GM21515 (cell line): ENCODE results near the gene SALL3.

ENCODE experiments used
- ATAC-seq: cut with Tn5 transposase; IDR thresholded peaks from one replicate; pipeline ENCODE4 v1.9.1; 2021; ENCODE audit not compliant: unreplicated experiment

SALL3 gene

DNA sequence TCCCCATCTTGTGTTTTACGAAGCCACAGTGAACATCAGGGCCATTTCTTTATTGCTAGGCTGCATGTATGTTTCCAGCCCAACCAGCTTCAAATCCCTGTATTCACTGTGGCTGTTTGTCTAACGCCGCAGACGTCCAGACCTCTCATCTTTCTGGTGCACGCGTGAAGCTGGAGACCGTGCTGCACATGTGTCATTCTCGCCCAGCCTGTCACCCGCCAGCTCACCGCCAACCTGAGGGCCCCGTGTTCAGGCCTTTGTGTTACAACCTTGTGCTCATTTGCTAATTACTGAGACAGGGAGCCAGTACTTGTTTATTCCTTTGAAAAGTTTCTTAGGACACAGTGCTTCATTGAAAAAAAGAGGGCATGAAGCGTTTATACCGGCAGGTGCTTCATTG lies 21.4 kb downstream of the SALL3 start:
- no peak for ATAC-seq

DNA sequence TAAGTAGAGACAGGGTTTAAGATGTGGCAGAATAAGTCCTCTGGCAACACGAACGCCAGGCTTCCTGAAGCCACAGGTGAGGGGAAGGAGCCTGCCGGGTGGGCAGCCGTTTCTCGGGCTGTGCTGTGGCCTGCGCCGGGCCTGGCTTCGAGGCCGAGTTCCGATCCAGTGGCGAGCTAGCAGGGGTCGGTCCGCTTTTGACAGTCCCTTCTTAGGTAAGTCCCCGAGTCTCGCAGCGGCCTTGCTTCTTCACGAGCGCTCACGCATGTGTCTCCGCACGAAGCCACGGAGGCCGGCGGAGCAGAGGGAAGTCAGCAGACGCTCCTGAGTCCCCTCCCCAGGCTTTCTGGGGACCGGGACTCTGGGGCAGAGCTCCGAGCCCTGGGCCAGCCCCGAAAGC lies 26.0 kb downstream of the SALL3 start:
- no peak for ATAC-seq

DNA sequence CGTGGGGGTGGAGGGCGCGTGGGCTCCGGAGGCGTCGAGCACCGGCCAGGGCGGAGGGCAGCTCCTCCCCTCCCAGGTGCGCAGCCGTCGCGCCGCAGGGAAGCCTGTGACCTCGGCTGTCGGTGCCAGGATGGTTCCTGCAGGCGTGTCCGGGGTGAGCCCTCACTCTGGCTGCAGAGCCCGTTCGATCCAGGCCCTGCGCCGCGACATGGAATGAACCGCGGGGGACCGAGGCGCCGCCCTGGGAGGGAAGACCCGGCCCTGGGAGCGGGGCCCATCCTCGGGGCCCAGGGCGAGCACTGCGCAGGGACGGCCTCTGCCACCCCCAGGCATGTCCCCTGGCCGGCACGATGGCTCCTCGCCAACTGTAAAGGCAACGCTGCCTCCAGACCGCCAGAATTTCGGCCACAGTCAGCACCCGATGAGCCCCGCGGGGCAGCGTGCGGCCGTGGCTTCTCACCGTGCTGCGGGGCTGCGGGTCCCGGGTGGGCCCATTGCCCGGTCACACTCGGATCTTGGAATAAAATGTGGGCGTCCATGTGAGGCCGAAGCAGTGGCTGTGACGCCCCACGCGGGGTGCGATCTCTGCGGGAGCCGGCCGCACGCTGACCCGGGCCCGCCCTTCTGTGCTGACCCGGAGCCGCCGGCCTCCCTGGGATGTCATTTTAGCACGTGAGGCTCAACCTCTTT lies 26.6 kb downstream of the SALL3 start:
- ATAC-seq, result no peak

DNA sequence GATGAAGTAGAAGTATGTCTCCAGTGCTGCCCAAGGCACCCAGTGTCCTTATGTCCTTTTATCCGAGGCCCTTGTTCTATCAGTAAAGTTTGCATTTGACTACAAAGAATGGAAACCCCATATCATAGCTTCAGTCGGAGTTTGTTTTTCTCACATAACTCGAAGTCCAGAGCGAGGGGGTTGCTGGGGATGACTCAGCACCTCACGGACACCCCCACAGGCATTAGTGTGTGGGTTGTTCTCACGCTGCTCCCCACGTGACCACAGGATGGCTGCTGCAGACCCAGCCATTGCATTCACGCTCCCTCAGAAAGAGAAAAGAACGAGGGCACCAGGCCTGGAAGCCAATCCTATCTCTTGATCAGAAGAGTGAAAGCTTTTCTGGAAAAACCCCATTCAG lies 27.8 kb downstream of the SALL3 start:
- no peak for ATAC-seq

DNA sequence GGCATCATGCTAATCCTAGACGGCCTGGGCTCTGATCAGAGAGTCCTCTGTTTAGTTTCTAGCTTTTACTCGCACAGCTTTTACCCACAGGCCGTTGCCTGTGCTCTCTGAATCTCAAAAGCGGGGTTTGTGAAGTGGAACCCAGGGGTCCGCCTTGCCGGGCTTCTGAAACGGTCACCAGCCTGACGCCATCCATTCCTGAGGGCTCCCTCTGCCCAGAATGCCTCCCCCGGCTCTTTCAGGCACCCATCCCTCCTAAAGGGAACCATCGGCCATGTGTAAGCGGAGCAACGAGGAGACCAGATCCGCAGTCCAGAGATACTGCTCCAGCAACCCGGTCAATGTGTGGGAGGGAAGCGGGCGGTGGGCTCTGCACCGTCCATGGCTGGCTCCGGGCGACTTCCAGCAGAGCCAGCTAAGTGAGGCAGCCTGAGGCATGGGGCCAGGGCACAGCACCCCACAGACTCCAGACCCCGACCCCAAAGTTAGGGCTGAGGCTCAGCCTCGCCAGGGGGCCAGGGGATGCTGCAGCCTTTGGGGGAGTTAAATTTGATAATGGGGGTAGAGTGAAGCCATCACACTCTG lies 28.8 kb downstream of the SALL3 start:
- ATAC-seq, result no peak

DNA sequence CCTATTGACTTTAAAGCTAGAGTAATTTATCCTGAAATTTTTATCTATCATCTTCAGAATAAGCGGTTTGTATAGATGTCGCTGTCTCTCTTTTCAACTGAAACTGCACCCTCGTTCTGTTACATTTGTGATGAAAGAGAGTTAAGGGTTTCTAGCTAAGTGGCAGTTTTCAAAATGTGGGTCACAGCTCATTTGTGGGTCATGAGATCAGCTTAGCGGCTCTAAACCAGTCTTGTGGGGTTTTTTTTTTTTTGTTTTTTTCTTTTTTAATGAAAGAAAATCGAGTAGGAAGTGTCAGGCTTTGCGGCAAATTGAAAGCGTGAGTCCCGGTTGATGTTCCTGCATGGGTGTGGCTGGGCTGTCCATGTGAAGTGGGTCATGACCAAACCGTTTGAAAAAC lies 31.2 kb downstream of the SALL3 start:
- ATAC-seq, result no peak

DNA sequence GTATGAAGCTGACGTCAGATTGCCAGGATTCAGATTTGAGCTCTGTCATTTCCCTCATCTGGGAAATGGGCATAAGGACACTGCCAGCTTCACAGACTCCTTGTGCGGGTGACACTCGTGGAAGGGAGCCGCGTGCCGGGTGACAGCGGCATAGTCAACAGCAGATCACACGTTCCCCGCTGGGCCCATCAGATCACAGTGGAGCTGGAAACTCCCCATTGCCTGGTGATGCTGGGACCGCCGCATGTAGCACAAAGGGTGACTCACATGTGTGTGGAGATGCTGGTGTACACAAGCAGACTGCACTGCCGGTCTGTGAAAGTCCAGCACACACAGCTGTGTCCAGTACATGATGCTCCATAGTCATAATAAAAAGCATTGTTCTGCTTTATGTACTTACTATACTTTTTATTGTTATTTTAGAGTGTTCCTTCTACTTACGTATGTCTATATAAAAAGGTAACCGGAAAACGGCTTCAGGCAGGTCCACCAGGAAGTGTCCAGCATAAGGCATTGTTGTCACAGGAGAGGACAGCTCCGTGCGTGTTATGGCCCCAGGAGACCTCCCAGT lies 31.8 kb downstream of the SALL3 start:
- no peak for ATAC-seq

DNA sequence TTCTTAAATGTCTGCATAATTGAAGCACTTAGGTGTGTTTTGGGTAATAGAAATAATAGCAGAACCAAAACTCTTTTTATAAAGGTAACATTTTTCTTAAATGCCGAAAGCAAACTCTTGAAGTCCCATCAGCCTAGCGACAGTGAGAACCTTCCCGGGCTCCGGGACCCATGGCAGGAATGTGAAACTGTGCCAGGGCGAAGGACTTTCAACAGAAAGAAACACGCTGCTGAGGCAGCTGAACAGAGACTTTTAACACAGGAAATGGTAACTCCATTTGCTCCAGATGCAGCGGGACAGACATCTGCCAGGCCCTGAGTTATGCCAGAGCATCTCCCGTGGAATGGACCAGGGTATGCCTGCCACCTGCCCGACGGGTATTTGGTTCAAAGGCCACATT lies 34.3 kb downstream of the SALL3 start:
- no peak for ATAC-seq

DNA sequence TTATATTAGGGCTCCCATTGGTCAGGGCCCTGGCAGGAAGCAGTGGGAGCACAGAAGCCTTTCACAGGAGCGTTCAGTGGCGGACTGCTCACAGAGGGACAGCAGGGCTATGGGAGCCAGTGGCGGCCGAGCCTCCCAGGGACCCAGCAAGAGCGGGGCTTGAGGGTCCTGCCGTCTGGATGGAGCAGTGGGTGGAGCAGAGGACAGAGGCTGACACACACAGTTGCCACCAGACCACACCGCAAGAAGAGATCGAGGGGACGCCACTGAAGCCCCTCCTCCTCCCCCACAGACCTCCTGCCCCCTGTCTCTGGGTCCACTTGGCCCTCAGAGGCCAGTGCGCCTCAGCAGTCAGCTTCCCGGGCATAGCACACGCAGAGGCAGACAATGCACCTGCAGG lies 39.3 kb downstream of the SALL3 start:
- ATAC-seq, result no peak

DNA sequence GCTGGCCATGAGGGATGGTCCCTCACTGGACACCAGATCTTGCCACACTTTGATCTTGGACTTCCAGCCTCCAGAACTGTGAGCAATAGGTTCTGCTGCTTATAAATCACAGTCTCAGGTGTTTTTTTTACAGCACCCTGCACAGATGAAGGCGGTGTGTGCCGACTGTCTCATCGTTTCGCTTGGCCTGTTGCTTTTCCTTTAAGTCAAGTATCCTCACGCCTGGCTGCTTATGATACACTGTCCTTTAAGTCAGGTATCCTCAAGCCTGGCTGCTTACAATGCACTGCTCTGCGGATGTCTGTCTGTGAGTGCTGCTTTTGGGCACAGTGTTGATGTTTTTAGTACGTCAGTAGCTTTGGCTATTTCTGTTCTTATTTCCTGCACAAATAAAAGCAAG lies 40.3 kb downstream of the SALL3 start:
- ATAC-seq, result no peak

DNA sequence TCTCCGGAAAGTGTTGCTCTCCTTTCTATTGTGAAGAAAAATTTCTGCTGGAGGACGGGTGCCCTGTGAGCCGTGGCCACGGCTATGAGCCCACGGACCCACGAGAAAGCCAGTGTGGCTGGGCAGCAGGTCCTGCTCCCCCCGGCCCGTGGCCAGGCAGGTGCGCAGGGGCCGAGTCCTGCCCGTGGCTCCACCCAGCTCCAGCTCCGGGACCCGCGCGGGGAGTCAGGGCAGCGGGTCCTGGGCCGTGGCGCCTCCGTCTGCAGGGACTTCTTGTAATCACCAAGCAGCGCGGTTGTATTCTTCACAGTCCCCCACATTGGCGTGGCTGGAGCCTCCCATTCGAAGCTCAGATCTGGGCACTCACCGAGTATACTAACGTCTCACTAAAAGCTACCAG lies 43.0 kb downstream of the SALL3 start:
- ATAC-seq, result no peak

DNA sequence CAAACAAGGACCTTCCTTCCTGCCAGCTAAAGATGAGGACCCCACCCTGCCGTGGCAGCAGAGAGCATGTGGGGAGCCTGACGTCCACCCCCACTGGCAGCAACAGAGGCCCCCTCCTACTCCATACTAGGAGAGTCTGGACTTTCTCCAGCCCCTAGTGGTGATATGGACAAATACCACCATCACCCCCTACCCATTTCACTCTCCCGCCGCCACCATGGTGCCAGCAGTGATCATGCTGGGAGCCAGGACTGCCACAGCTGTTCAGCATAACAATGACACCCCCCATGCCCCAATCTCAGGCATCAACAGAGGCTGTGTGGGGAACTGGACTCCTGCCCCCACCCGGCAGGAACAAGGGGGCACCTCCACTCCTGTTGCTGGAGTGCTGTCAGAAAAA lies 46.9 kb downstream of the SALL3 start:
- ATAC-seq, result no peak

DNA sequence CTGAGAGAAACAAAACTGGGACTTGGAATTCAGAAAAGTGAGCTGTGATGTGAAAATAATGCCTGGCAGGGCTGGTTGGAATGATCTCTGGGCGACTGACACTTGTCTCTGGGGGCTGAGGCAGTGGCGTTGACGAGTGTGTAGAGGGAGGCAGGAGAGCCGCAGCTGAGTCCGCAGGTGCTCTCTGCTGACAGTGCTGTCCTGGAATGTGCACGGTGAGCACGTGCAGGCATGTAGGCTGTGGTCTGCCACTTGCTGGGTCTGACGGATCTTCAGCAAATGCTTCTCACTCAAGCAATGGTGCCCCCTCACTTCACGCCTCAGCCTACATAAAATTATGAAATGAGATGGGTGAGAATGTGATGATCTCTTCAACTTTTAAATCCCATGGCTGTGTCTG lies 51.1 kb downstream of the SALL3 start:
- ATAC-seq, result no peak

DNA sequence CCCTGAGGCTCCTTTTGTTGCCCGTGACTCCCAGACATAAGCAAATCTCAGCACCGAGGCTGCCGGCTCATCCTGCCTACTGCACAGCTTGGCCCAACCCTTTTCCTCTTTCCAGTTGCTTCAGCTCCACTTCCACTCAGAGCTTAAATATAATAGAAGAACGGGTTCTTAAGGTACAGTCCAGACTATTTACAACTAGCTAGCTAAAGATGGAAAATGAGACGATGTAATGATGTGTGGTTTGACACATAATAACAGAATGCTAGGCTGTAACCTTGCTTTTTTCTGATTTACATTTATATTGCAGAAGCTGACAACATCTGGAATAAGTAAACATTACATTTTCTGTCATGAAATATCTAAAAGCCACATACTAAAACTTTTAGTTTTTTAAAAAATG lies 62.7 kb downstream of the SALL3 start:
- no peak for ATAC-seq

DNA sequence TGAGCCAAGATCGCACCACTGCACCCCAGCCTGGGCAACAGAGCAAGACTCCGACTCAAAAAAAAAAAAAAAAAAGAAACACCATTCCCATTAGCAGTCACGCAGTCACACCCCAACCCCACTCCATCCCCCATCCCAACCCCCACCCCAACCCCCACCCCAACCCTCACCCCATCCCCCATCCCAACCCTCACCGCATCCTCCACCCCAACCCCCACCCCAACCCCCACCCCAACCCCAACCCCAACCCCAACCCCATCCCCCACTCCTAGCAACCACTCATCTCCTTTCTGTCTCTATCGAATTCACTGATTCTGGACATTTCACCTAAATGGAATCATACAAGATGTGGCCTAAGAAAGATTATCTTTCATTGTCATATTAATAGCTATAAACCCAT lies 63.7 kb downstream of the SALL3 start:
- no peak for ATAC-seq

DNA sequence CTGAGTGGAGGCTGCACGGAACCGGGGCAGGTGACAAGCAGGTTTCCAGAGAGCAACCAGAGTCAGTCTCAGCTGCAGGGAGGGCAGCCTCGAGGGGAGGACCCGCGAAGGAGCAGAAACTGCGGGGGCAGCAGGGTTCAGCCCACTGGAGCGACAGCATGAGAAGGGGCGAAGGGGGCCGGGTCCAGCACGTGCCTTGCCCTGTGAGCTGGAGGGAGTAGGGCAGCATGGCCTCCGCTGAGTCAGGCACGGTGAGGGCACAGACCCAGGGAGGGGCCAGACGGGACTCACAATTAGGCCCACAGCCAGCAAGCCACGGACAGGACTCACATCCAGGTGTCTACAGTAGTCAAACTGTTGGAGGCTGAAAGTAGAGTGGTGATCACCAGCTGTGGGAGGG lies 66.9 kb downstream of the SALL3 start:
- no peak for ATAC-seq

DNA sequence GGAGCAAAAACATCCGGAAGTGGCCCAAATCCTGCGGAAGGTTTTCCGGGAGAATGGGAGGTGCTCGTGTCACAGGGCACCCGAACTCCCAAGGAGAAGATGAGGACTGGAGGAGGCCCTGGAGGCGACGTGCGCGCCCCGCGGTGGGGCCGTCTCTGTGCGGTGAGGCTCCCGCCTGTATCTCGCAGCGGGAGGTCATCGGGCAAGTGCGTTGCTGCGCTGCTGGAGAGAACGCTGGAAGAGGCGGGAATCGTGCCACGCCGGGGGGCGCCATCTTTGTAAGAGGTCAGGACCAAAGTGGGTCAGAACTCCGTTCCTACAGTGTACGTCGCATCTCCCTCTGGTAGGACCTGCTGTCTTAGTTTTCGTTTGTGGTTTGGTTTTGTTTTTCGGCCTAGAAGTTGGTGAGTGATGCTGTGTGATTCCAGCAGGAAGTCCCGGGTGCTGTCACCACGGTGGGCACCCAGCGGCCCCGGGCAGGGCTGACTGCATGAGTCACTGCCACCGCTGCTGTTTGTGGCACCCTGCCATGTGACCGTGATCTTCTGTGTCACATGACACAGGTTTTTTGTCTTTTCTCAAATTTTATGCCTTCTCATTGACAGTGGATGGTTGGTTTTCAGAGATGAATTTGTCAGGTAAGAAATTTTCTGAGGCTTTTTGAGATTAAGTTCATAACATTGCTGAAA lies 68.1 kb downstream of the SALL3 start:
- no peak for ATAC-seq

DNA sequence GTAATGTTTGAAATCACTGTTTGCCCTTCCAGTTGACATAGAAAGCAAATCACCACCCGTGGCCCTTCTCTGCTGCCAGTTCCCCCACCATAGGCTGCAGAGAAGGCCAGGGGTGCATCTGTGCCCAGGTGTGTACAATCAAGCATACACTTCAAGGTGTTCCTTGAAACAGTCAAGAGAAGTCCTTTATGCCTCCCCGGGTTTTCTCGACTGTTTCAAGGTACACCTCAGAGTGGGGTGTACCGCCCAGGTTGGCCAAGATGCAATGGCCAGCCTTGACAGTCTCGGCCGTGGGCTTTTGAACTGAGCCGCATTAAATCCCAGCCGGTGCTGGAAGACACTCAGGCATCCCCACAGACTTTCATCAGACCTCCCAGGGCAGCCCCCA lies 68.6 kb downstream of the SALL3 start:
- ATAC-seq, result no peak

DNA sequence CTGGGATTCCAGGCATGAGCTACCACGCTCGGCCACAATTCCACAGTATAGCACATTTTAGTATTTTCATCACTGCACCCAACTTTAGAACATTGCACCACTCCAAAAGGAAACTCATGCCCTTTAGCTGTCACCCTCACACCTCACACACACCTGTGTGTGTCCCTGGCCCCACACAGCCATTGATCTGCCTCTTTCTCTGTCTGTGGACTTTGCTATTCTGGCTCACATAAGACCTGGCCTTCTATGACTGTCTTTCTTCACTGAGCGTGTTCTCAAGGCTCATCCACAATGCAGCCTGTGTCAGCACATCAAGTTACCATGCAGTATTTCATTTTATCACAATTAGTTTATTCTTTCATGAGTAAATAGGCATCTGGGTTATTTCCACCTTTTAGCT lies 69.9 kb downstream of the SALL3 start:
- ATAC-seq, result no peak
